ENCODE data around the gene AOPEP.

The AOPEP gene

DNA sequence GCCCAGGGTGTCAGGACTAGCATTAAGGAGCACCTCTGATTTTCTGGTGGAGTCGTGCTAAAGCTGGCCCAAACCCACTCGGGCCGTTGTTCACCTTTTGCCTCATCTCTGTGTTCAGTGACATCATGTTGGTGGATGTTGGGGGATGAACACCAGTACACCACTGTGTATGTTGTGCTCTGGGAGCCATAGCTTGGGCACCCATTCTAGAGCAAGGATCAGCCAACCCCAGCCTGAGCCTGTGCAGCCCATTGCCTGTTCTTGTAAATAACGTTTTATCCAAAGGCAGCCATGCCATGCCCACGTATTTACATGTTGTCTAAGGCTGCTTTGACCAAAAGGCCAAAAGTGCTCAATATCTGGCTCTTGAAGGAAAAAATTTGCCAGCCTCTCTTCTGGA, 345.4 kb downstream of the AOPEP start:
- FAIRE-seq: no peak
- DNase-seq (ENCODE audit: insufficient read length, low spot score): no peak
- TF ChIP-seq POLR2A (IDR thresholded peaks at IDR 0.05; ENCODE audit: low read depth, low read length): no peak

DNA sequence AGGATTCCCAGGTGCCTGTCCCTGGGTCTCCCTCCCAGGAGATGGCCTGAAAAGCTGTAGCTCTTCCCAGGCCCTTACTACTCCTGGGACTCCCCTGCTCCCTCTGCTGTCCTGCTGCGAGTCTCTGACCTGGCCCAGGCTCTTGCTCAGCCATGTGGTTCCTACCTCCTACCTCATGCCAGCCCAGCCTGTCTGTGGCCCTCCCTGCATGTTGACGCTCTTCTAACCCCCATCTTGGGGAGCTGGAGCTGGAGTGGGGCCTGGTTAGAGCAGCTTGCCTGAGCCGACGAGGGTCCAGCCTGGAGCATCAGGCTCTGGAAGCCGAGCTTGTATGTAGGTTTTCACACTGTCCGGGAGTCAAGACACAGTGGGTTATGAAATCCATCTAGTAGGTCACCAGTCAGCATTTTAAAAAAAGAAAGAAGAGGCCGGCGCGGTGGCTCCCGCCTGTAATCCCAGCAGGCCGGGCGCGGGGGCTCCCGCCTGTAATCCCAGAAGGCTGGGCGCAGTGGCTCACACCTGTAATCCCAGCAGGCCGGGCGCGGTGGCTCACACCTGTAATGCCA, 346.6 kb downstream of the AOPEP start:
- no peak for FAIRE-seq
- no peak for TF ChIP-seq POLR2A (IDR thresholded peaks at IDR 0.05; ENCODE audit: low read depth, low read length)
- no peak for DNase-seq (ENCODE audit: insufficient read length, low spot score)

DNA sequence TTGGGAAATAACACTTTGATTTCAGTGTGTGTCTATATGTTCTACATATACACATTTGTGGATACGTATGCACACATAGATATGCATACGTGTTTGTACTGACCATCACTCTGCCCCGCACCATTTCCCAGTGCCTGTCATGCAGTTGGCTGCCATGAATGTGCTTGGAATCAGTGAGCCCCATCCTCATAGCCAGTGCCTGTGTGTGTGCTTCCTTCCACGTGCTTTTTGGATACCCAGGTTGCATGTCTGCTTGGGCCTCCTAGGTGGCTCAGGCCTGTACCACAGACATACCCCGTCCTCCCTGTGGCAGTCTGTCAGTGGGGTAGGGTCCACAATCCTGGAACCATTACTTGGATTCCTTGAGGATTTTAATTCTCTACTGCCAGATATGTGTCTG, 347.4 kb downstream of the AOPEP start:
- DNase-seq (ENCODE audit: insufficient read length, low spot score) (no peak), FAIRE-seq (no peak)
- no peak for TF ChIP-seq POLR2A (IDR thresholded peaks at IDR 0.05; ENCODE audit: low read depth, low read length)

DNA sequence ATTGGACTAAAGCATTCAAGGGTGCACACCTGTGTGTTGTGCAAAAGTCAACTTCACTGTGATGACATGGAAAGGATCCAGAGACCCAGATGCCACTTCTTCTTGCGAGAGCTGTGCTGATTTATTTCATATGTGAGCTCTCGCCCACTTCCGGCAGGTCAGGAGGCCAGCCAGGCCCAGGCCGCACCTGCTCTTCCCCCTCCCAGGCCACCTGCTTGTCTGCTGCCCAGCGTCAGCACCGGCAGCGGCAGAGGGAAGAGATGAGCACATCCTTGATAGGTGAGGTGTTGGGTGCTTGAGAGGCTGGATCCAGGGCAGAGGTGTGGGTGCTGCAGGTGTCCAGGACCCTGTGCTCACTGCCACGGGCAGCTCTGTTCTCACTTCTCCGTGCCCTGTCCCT, 348.1 kb downstream of the AOPEP start:
- no peak for TF ChIP-seq POLR2A (IDR thresholded peaks at IDR 0.05; ENCODE audit: low read depth, low read length)
- FAIRE-seq (no peak), DNase-seq (ENCODE audit: insufficient read length, low spot score) (no peak)

DNA sequence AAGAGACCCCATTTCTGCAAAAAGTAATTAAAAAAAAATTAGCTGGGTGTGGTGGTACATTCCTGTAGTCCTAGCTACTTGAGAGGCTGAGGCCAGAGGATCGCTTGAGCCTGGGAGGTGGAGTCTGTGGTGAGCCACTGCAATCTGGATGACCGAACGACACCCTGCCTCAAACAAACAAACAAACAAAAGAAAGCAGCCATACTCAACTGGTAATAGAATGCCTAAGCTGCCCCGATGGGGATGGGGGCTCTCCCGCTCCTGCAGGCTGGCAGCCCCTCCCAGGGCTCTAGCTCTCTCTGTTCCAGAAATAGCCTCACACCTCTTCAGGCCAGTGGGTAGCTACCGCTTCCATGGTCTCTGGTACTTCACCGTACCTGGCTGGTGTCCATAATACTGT, 349.2 kb downstream of the AOPEP start:
- no peak for FAIRE-seq
- DNase-seq (ENCODE audit: insufficient read length, low spot score): no peak
- no peak for TF ChIP-seq POLR2A (IDR thresholded peaks at IDR 0.05; ENCODE audit: low read depth, low read length)

DNA sequence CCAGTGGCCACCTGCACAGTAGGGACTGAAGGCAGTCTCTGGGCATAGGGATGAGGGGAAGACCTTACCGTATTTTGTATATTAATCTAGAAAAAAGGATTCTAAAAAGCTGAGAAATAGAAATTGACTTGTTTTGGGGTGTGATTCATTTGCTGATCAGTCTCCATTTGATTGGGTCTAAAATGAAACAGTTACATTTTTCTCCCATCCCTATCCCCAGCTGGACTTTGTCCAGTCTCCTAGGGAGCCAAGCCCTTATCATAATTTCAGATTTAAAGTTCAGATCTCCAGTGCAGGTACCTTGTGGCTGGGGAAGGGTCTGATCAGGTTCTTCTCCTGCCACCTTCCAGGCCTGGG, 350.2 kb downstream of the AOPEP start:
- no peak for FAIRE-seq
- DNase-seq (ENCODE audit: insufficient read length, low spot score): no peak
- TF ChIP-seq POLR2A (IDR thresholded peaks at IDR 0.05; ENCODE audit: low read depth, low read length): no peak

DNA sequence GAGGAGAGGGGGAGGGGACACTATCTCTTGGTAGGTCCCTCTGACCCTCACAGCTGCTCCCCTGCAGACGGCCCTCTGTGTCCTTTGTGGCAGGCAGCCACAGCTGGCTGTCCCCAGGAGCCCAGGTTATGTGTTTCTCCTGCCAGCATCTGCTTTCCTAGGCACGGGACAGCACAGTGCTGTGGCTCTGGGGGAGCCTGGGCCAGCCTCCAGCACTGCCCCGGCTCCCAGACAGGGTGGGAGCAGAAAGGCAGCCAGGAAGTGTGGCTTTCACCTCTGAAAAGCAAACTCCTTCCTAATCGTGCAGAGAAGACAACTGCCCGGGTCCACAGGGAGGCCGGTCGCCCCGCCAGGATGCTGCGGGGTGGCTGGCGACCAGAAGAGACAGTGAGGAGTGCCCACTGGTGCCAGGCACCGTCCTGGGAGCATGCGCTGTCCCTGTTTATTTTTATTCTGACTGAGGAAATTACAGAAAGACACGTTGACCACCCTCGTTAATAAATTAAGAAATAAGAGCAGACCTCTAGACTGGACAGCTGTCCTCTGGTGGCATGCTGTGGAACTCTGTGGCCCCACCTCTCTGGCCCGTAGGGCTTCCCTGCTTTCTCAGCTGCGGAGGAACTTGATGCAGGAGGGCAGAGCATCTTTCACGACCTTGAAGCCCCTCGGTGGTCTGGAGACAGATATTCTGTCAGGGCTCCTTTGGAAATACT, 350.7 kb downstream of the AOPEP start:
- TF ChIP-seq POLR2A (IDR thresholded peaks at IDR 0.05; ENCODE audit: low read depth, low read length): no peak
- FAIRE-seq (no peak), DNase-seq (ENCODE audit: insufficient read length, low spot score) (no peak)

DNA sequence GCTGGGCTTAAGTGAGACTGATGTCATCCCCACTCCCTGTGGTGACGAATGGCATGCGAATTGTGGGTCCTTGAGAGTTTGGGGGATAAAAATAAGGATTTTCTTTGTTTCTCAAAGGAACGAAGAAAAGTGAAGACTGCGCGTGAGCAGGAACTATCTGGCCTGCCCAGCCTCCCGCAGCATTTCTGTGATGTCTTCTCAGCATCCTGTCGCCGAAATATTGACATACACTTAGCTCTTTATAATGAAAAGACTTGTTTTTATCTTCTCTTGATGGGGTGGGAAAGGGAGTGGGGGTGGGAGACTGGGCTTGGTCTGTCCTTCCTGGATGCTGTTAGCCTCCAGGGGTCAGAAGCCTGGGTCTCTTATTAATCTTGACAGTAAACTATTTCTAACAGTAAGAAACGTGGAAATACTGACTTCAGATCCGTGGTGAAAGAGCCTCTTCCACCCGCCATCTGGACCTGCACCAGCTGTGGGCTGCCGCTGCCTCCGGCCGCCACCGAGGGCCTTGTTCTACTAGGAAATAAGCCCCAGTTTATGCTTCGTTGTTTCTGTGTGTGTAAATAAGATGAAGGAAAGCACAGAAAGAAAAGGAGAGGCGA, 351.4 kb downstream of the AOPEP start:
- FAIRE-seq: no peak
- no peak for DNase-seq (ENCODE audit: insufficient read length, low spot score)
- TF ChIP-seq POLR2A (IDR thresholded peaks at IDR 0.05; ENCODE audit: low read depth, low read length): no peak

DNA sequence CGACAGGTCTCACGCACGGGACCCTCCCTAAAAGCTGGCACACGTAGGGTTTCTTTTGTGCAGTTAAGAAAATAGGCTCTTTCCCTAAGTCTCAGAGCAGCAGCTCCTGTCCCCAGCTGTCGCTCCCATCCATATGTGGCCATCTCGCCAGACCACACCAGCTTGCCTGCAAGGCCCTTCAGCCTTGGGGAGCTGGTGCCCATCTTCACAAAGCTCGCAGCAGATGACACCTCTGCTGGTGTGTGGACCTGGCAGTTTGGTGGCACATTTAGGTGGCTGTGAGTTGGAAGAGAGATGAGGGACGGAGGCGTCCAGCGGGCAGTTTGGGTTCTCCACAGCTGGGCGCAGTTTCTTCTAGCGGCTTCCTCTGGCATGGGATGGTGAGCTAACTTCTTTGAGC, 352.0 kb downstream of the AOPEP start:
- DNase-seq (ENCODE audit: insufficient read length, low spot score) (no peak), FAIRE-seq (no peak)
- TF ChIP-seq POLR2A (IDR thresholded peaks at IDR 0.05; ENCODE audit: low read depth, low read length): no peak

DNA sequence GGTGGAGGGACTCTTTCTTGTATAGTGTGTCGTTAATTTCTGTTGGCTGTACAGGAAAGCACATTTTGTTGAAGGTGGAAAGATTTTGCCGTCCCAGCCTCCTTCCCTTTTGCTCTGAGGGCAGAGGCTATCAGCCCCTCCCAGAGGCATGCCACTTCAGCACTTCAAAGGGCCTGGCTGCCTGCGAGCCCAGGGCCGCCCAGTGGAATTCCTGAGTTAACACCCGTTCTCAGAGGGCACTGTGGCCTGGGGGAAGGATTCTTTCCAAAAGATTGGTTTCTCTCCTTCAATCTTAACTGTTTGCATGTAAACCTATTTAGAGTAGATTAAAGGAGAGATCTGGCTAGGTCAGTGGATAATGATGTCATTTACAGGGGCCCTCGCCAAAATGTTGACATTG, 352.4 kb downstream of the AOPEP start:
- DNase-seq (ENCODE audit: insufficient read length, low spot score): no peak
- no peak for TF ChIP-seq POLR2A (IDR thresholded peaks at IDR 0.05; ENCODE audit: low read depth, low read length)

DNA sequence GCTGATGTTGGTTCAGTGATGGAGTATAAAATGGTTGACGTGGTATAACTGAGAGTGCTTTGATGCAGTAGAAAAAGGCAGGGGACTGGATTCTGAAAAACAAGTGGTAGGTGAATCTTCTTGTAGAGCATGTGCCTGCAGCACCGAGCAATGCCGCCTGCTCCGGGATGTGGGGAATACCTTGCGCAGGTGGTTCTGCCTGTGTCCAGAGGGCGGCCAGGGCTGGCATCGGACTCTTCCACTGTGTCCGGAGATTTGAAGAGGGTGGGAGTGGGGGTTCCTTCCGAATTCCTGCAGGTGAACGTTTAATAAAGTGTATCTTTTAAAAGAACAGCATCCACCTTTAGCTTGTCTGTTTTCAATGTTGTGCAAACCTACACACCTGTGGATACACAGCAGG, 353.0 kb downstream of the AOPEP start:
- no peak for FAIRE-seq
- TF ChIP-seq POLR2A (IDR thresholded peaks at IDR 0.05; ENCODE audit: low read depth, low read length): no peak
- DNase-seq (ENCODE audit: insufficient read length, low spot score): no peak

More for the DNA sequence above, 352.4 kb downstream of the AOPEP start:
- no peak for FAIRE-seq

DNA sequence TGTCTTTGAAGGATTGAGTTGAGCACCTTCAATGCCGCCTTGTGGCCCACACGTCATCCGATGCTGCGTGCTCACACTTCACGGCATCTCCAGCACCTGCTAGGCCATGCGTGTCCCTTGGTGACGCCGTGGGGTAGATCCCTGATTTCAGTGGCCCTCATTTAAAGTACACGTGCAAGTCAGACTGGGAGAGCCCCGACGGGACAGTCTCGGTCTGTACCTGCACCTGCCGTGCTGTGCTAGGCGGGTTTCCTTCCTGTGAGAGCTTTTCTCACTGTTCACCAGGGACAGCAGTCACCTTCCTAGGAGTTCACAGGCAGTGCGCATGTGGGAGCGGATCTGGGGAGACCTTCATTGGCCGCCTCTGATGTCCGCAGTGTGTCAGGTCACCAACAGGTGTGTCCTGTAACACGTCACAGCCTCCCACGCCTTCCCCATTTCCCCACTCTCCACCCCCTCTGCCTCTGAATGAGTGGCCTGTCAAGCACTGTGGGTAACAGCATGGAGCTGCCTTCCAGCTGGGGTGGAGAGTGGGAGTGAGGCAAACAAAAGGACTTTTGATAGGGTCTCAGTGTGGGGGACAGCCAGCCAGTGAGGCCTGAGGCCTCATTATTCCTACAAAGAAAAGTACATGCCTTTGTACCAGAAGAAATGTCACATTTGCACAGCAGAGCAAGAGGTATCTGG, 354.6 kb downstream of the AOPEP start:
- no peak for TF ChIP-seq POLR2A (IDR thresholded peaks at IDR 0.05; ENCODE audit: low read depth, low read length)
- DNase-seq (ENCODE audit: insufficient read length, low spot score) (no peak), FAIRE-seq (no peak)

DNA sequence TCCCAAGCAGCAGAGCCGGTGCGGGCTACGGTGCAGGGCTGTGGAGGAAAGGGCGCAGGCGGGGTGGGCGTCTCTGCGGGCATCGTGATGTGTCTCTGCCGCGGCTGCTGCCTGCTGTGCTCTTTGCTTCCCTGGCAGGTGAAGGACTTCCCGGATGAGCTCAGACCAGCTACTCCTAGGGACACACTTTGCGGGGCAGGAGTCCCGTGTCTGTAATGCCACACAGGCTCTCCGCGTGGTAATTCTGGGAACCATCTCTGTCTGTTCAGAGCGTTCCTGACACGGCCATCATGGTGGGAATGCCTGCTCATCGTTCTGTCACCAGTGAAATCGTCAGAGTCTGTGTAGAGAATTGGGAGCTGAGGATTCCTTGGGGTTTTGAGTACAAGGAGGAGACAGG, 355.5 kb downstream of the AOPEP start:
- DNase-seq (ENCODE audit: insufficient read length, low spot score) (no peak), FAIRE-seq (no peak)
- no peak for TF ChIP-seq POLR2A (IDR thresholded peaks at IDR 0.05; ENCODE audit: low read depth, low read length)

DNA sequence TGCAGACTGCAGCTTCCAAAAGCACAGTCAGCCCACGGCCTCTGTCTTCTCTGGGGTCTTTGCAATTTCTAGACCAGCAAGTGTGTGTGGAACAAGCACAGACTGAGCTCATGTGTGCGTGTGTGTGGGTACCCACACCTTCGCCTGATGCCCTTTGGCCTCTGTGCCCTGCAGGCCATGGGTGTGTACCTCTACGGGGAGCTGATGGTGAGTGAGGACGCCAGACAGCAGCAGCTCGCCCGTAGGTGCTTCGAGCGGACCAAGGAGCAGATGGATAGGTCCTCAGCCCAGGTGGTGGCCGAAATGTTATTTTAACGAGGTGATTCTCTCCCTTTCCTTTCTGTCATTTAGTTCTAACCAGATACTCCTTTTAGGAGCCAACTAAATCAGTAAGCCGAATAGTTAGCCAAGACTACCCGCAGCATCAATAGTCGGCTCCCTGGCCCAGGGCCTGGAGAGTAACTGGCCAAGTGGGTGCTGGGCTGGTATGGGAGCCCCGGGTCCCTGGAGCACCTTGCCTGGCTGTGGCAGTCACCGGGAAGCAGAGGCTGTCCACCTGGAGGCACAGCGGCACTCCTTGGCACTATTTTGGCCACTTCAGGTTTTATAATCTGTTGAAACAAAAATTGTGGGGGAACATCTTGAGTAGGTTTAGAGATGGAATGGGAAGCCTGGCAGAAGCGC, 356.0 kb downstream of the AOPEP start:
- FAIRE-seq (no peak), DNase-seq (ENCODE audit: insufficient read length, low spot score) (no peak)
- TF ChIP-seq POLR2A (IDR thresholded peaks at IDR 0.05; ENCODE audit: low read depth, low read length): no peak
